Endothelial cell of umbilical vein (primary cell): ENCODE measurements around the gene SMOC1. TPM values are rescaled to one million over a fixed set of nuclear protein-coding genes. Genes with fewer than 3 reads are reported as not detected.

ENCODE experiments used
- BruUV-seq: library from RNA; stranded (reverse); fragments of 400-500 nt; replicated peaks from 2 replicates; lab custom pipeline; 2021; lab: Mats Ljungman, UMichigan
- CTCF ChIA-PET: fragments of 300-600, 350-600 bp; sonication (Branson Sonifier 250); formaldehyde crosslinking; loops from one replicate; lab custom pipeline; 2021; ENCODE audit warnings: antibody characterized with exemption, inconsistent platforms; lab: Charles Lee
- POLR2A ChIA-PET: fragments of 300-600, 350-600 bp; sonication (Branson Sonifier 250); formaldehyde crosslinking; loops from one replicate; lab custom pipeline; 2021; ENCODE audit warnings: antibody characterized with exemption, inconsistent platforms; lab: Charles Lee
- DNase-seq: peaks from one replicate; pipeline ENCODE4 v3.0.0-alpha.2; 2011; ENCODE audit warnings: low read depth, low spot score
- FAIRE-seq: peaks from 2 replicates; lab custom pipeline; 2011; peaks lifted over from hg19 to GRCh38; lab: Jason Lieb, UNC
- H2AFZ ChIP-seq: 2 replicates; pipeline ENCODE4 v1.6.0; 2012; ENCODE audit warnings: low read depth, low read length, control low read depth, inconsistent platforms
- H3K27ac ChIP-seq: 2 replicates; pipeline ENCODE4 v1.5.1; 2011; ENCODE audit warnings: low read depth, mild to moderate bottlenecking, control low read depth, low read length, moderate library complexity; ENCODE audit not compliant: insufficient read depth
- H3K27me3 ChIP-seq, 2 experiments: 2 replicates each; pipeline versions ENCODE4 v1.6.0 to v1.6.1; 2011; ENCODE audit warnings: low read length in 2 of 2, mixed read lengths in 1 of 2; ENCODE audit not compliant: control insufficient read depth in 2 of 2, insufficient read depth in 2 of 2
- H3K36me3 ChIP-seq, 2 experiments: 2 replicates in 1 of 2; 3 replicates in 1 of 2; pipeline ENCODE4 v1.5.1; 2011; ENCODE audit warnings: low read length in 2 of 2, mild to moderate bottlenecking in 1 of 2, moderate library complexity in 1 of 2; ENCODE audit not compliant: control insufficient read depth in 2 of 2, insufficient read depth in 2 of 2; ENCODE audit errors: extremely low read depth in 1 of 2
- H3K4me1 ChIP-seq: 3 replicates; pipeline ENCODE4 v1.5.1; 2011; ENCODE audit warnings: mild to moderate bottlenecking, low read length; ENCODE audit not compliant: control insufficient read depth, insufficient read depth; ENCODE audit errors: extremely low read depth
- H3K4me2 ChIP-seq: 2 replicates; pipeline ENCODE4 v1.6.1; 2011; ENCODE audit warnings: low read length, control low read depth, mixed read lengths; ENCODE audit not compliant: insufficient read depth
- H3K4me3 ChIP-seq, 3 experiments: fragments of 200-600 bp in 1 of 3; sonication (generic), shearing (Covaris generic) in 1 of 3; replicated peaks in 1 of 3; 2 replicates each; pipeline ENCODE4 v1.5.1; 2011 to 2016; ENCODE audit warnings: control low read depth in 3 of 3, low read length in 3 of 3, mild to moderate bottlenecking in 2 of 3, inconsistent platforms in 1 of 3, low read depth in 1 of 3, moderate library complexity in 1 of 3; ENCODE audit not compliant: insufficient read depth in 1 of 3
- H3K79me2 ChIP-seq: 2 replicates; pipeline ENCODE4 v1.6.0; 2012; ENCODE audit warnings: low read length, inconsistent platforms; ENCODE audit not compliant: control insufficient read depth, insufficient read depth
- H3K9ac ChIP-seq: replicated peaks from 2 replicates; pipeline ENCODE3; 2011; ENCODE audit warnings: low read length, control low read depth; ENCODE audit not compliant: insufficient read depth; ENCODE audit errors: extremely low read depth
- H3K9me1 ChIP-seq: replicated peaks from 3 replicates; pipeline ENCODE4 v1.6.0; 2011; ENCODE audit warnings: mild to moderate bottlenecking, low read length; ENCODE audit not compliant: control insufficient read depth, insufficient read depth; ENCODE audit errors: extremely low read depth
- H3K9me3 ChIP-seq: replicated peaks from 2 replicates; pipeline ENCODE4 v1.5.1; 2012; ENCODE audit warnings: low read length, inconsistent platforms; ENCODE audit not compliant: control insufficient read depth, insufficient read depth
- H4K20me1 ChIP-seq: replicated peaks from 2 replicates; pipeline ENCODE3; 2011; ENCODE audit warnings: mild to moderate bottlenecking, low read length; ENCODE audit not compliant: control insufficient read depth, insufficient read depth; ENCODE audit errors: extremely low read depth
- EZH2 ChIP-seq: IDR thresholded peaks from 2 replicates; pipeline ENCODE4 v1.6.1; 2012; ENCODE audit warnings: borderline replicate concordance, low read depth, mild to moderate bottlenecking, moderate library complexity, low read length, inconsistent platforms; ENCODE audit not compliant: severe bottlenecking
- FOS ChIP-seq: IDR thresholded peaks from 2 replicates; pipeline ENCODE4 v1.6.1; 2011; ENCODE audit warnings: mild to moderate bottlenecking, low read length, moderate library complexity, borderline replicate concordance; ENCODE audit not compliant: insufficient read depth
- GATA2 ChIP-seq: IDR thresholded peaks from 2 replicates; pipeline ENCODE4 v1.7.0; 2011; ENCODE audit warnings: low read depth, mild to moderate bottlenecking, moderate library complexity, mixed read lengths, low read length; ENCODE audit not compliant: insufficient read length, insufficient read depth
- JUN ChIP-seq: IDR thresholded peaks from 2 replicates; pipeline ENCODE4 v1.6.1; 2011; ENCODE audit warnings: borderline replicate concordance, low read depth; ENCODE audit not compliant: insufficient read length, insufficient read depth
- MYC ChIP-seq: IDR thresholded peaks from one replicate; pipeline ENCODE4 v1.6.1; 2011; ENCODE audit warnings: mild to moderate bottlenecking, low read depth, low read length
- POLR2A ChIP-seq: IDR thresholded peaks from 2 replicates; pipeline ENCODE4 v1.6.1; 2012; ENCODE audit warnings: low read depth, mild to moderate bottlenecking, control low read depth, low read length
- POLR2AphosphoS5 ChIP-seq: IDR thresholded peaks from 2 replicates; pipeline ENCODE4 v1.6.1; 2012; ENCODE audit warnings: low read depth, mild to moderate bottlenecking, control low read depth, low read length, moderate library complexity; ENCODE audit not compliant: insufficient read depth
- dilution Hi-C: fragments of 300-500 bp; cut with MboI; formaldehyde crosslinking; loops from one replicate; pipeline ENCODE4 v1.15.0; 2019; ENCODE audit warnings: low sequenced_read_pairs; ENCODE audit not compliant: extremely low pct_ligation_motif_present
- intact Hi-C: fragments of 100-400 bp; cut with micrococcal nuclease; formaldehyde crosslinking; loops from one replicate; pipeline ENCODE4 v1.10.0; 2022
- polyA plus RNA-seq, 4 experiments: library from polyadenylated mRNA; depleted of rRNA in 3 of 4; stranded (reverse) in 3 of 4; unstranded in 1 of 4; fragments of >200 nt; gene quantifications; 2 replicates each; pipeline versions ENCODE4 v1.2.1 to v1.2.3, GENCODE V29; 2011 to 2012; ENCODE audit warnings: missing spikeins in 1 of 4
- total RNA-seq: library from RNA; stranded (reverse); gene quantifications from 2 replicates; pipeline ENCODE4 v1.2.3, GENCODE V29; 2021
- TF ChIP-seq, protein P1 (sequence below): IDR thresholded peaks from 2 replicates; pipeline ENCODE4 v1.6.1; 2011; ENCODE audit not compliant: insufficient read depth, insufficient read length
- TF ChIP-seq, protein P2 (sequence below), 2 donors: IDR thresholded peaks; 1 replicate in 1 of 2; 2 replicates in 1 of 2; pipeline ENCODE4 v1.5.1; 2011; ENCODE audit warnings: low read length in 2 of 2, mild to moderate bottlenecking in 2 of 2, moderate library complexity in 2 of 2, control low read depth in 1 of 2, inconsistent platforms in 1 of 2, low read depth in 1 of 2; ENCODE audit not compliant: insufficient read depth in 1 of 2; ENCODE audit errors: extremely low read depth in 1 of 2

SMOC1 gene
- total and polyA plus RNA-seq, 2 donors (not counting 3 experiments of a cell fraction or from before 2014, with no cell fraction given), result 0.97 to 1.1 TPM

- no peak overlapping the region for H2AFZ ChIP-seq
- intact Hi-C loops, result loop anchor here (2.0 to 5.0 kb wide), 2 partner anchors 58 to 144 kb away; no protein-coding TSS in a partner anchor
- no peaks in the 10 kb centered on the region for H3K36me3 ChIP-seq
- peaks cover 25 to 30% of the 10 kb centered on the region in 2 experiments for H3K27me3 ChIP-seq
- H3K4me3 ChIP-seq, result no peak overlapping the region
- H3K79me2 ChIP-seq, result no peaks in the 10 kb centered on the region
- no peaks in the 10 kb centered on the region for H3K9me3 ChIP-seq
- no peaks in the 10 kb centered on the region for H3K4me1 ChIP-seq
- dilution Hi-C loops, result no loop called here
- BruUV-seq, result no TSS peak
- H3K4me2 ChIP-seq, result no peak overlapping the region
- H3K27ac ChIP-seq, result no peak overlapping the region
- no peaks in the 10 kb centered on the region for H3K9me1 ChIP-seq
- POLR2A ChIA-PET, result no interaction called here
- DNase-seq, result no peak
- FAIRE-seq, result no peak
- CTCF ChIA-PET, result interaction anchor here (1.1 to 4.5 kb wide), 4 partner anchors 58 to 152 kb away, joined by 4 to 110 read pairs (median 11); no protein-coding TSS in a partner anchor
- no peaks in the 10 kb centered on the region for H4K20me1 ChIP-seq
- no peak overlapping the region for H3K9ac ChIP-seq
- TF ChIP-seq, protein P1, sequence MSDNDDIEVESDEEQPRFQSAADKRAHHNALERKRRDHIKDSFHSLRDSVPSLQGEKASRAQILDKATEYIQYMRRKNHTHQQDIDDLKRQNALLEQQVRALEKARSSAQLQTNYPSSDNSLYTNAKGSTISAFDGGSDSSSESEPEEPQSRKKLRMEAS, result no peak
- TF ChIP-seq EZH2 (no peak), JUN (no peak), MYC (no peak), GATA2 (no peak), POLR2AphosphoS5 (no peak), FOS (no peak), POLR2A (no peak)
- TF ChIP-seq, protein P2, sequence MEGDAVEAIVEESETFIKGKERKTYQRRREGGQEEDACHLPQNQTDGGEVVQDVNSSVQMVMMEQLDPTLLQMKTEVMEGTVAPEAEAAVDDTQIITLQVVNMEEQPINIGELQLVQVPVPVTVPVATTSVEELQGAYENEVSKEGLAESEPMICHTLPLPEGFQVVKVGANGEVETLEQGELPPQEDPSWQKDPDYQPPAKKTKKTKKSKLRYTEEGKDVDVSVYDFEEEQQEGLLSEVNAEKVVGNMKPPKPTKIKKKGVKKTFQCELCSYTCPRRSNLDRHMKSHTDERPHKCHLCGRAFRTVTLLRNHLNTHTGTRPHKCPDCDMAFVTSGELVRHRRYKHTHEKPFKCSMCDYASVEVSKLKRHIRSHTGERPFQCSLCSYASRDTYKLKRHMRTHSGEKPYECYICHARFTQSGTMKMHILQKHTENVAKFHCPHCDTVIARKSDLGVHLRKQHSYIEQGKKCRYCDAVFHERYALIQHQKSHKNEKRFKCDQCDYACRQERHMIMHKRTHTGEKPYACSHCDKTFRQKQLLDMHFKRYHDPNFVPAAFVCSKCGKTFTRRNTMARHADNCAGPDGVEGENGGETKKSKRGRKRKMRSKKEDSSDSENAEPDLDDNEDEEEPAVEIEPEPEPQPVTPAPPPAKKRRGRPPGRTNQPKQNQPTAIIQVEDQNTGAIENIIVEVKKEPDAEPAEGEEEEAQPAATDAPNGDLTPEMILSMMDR (IDR thresholded peaks at IDR 0.05; ENCODE audit: extremely low read depth in 1 of 2, insufficient read depth in 1 of 2, low read depth in 1 of 2, low read length in 2 of 2), result no peak
Observed at GRCh38 chr14:69876221-69876847, 2.9 kb upstream of the SMOC1 start.
